C4-2B (cell line): ENCODE data around the gene ITGB5.

Source experiments
- CTCF ChIP-seq: fragments of 450-650 bp; conservative IDR thresholded peaks from 2 replicates; pipeline ENCODE4 v1.5.1; 2017; ENCODE audit warnings: mild to moderate bottlenecking
- ZFX ChIP-seq: fragments of 450-650 bp; IDR thresholded peaks from 2 replicates; pipeline ENCODE4 v1.6.1; 2017

GRCh38 chr3:124752051-124752450 lies 135.1 kb downstream of the ITGB5 start:
- TF ChIP-seq CTCF, result no peak
- no peak for TF ChIP-seq ZFX
